Measurements from ENCODE around the gene BRAF.

The BRAF gene

DNA sequence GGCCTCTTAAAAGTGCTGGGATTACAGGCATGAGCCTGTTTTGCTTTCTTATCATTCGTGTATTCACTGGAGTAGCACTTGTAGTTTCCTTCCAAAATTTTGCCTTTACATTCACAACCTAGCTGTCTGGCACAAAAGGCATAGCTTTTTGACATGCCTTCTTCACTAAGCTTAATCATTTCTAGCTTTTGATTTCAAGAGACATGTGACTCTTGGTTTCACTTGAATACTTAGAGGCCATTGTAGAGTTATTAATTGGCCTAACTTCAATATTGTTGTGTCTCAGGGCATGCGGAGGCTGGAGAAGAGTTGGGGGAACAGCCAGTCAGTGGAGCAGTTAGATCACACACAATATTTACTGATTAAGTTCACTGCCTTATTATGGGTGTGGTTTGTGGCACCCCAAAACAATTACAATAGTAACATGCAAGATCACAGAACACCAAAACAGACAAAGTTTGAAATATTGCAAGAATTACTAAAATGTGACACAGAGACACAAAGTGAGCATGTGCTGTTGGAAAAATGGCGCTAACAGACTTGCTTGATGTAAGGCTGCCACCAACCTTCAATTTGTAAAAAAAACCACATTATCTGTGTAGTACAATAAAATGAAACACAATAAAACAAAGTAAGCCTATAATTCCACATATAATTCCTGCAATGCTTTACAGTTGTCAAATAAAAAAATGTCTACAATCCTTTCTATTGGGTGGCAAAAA is 43.1 kb downstream of the BRAF start:
- Histone ChIP-seq H3K9me3 (ENCODE audit: control extremely low read depth in 1 of 5, control insufficient read depth in 4 of 5, insufficient read depth in 2 of 5, low read depth in 1 of 5, low read length in 4 of 5) (peaks cover 0 to 1% (median 0%) of the 10 kb centered on the region in 5 experiments), H3K4me1 (ENCODE audit: control extremely low read depth in 1 of 4, control insufficient read depth in 4 of 4, insufficient read depth in 4 of 4, low read length in 3 of 4) (peaks cover 0 to 4% (median 2%) of the 10 kb centered on the region in 4 experiments), H3K27ac (ENCODE audit: insufficient read depth in 1 of 2, low read depth in 1 of 2, low read length in 2 of 2, poor library complexity in 1 of 2, severe bottlenecking in 2 of 2) (no peak overlapping the region), H3K36me3 (ENCODE audit: control insufficient read depth in 4 of 4, insufficient read depth in 4 of 4, low read length in 3 of 4) (peaks cover 0 to 2% (median 0%) of the 10 kb centered on the region in 4 experiments), H3K4me3 (ENCODE audit: control insufficient read depth in 1 of 7, extremely low read depth in 1 of 7, insufficient read depth in 4 of 7, low read depth in 2 of 7, low read length in 6 of 7) (no peak overlapping the region), H3K27me3 (replicated peaks in 2 of 5; ENCODE audit: control insufficient read depth in 4 of 5, insufficient read depth in 5 of 5, low read length in 4 of 5) (no peaks in the 10 kb centered on the region)
- DNase-seq: no peak
- ChIA-PET CTCF (interaction anchor here (1.0 kb wide), 3 partner anchors 8 to 13 kb away, joined by 3 to 4 read pairs (median 3); no protein-coding TSS in a partner anchor), POLR2A (no interaction called here)
- 100% methylated on average over 1 of the region's 3 CpGs for whole genome bisulfite sequencing (ENCODE audit: insufficient coverage)

GRCh38 chr7:140877249-140877524 is 47.5 kb downstream of the BRAF start:
- CTCF ChIA-PET: no interaction called here
- H3K36me3 ChIP-seq (ENCODE audit: control insufficient read depth in 4 of 4, insufficient read depth in 4 of 4, low read length in 3 of 4): peaks cover 0 to 8% (median 4%) of the 10 kb centered on the region in 4 experiments
- POLR2A ChIA-PET: no interaction called here
- H3K4me1 ChIP-seq (ENCODE audit: control extremely low read depth in 1 of 4, control insufficient read depth in 4 of 4, insufficient read depth in 4 of 4, low read length in 3 of 4): peaks cover 0 to 9% (median 6%) of the 10 kb centered on the region in 4 experiments
- H3K27ac ChIP-seq (ENCODE audit: insufficient read depth in 1 of 2, low read depth in 1 of 2, low read length in 2 of 2, poor library complexity in 1 of 2, severe bottlenecking in 2 of 2): no peak overlapping the region
- H3K27me3 ChIP-seq (replicated peaks in 2 of 5; ENCODE audit: control insufficient read depth in 4 of 5, insufficient read depth in 5 of 5, low read length in 4 of 5): no peaks in the 10 kb centered on the region
- WGBS (ENCODE audit: insufficient coverage): no CpG with 5 or more reads among the region's 1 CpG
- H3K9me3 ChIP-seq (ENCODE audit: control extremely low read depth in 1 of 5, control insufficient read depth in 4 of 5, insufficient read depth in 2 of 5, low read depth in 1 of 5, low read length in 4 of 5): peaks cover 0 to 3% (median 1%) of the 10 kb centered on the region in 5 experiments
- DNase-seq: peak in 2 of 3 donors; percentile 14 to 33
- H3K4me3 ChIP-seq (ENCODE audit: control insufficient read depth in 1 of 7, extremely low read depth in 1 of 7, insufficient read depth in 4 of 7, low read depth in 2 of 7, low read length in 6 of 7): no peak overlapping the region

GRCh38 chr7:140876519-140877248 is 48.0 kb downstream of the BRAF start:
- ChIA-PET CTCF (no interaction called here), POLR2A (no interaction called here)
- Histone ChIP-seq H3K36me3 (ENCODE audit: control insufficient read depth in 4 of 4, insufficient read depth in 4 of 4, low read length in 3 of 4) (peaks cover 0 to 8% (median 4%) of the 10 kb centered on the region in 4 experiments), H3K4me1 (ENCODE audit: control extremely low read depth in 1 of 4, control insufficient read depth in 4 of 4, insufficient read depth in 4 of 4, low read length in 3 of 4) (peaks cover 0 to 9% (median 6%) of the 10 kb centered on the region in 4 experiments), H3K27ac (ENCODE audit: insufficient read depth in 1 of 2, low read depth in 1 of 2, low read length in 2 of 2, poor library complexity in 1 of 2, severe bottlenecking in 2 of 2) (no peak overlapping the region), H3K9me3 (ENCODE audit: control extremely low read depth in 1 of 5, control insufficient read depth in 4 of 5, insufficient read depth in 2 of 5, low read depth in 1 of 5, low read length in 4 of 5) (peaks cover 0 to 3% (median 1%) of the 10 kb centered on the region in 5 experiments), H3K4me3 (ENCODE audit: control insufficient read depth in 1 of 7, extremely low read depth in 1 of 7, insufficient read depth in 4 of 7, low read depth in 2 of 7, low read length in 6 of 7) (no peak overlapping the region), H3K27me3 (replicated peaks in 2 of 5; ENCODE audit: control insufficient read depth in 4 of 5, insufficient read depth in 5 of 5, low read length in 4 of 5) (no peaks in the 10 kb centered on the region)
- WGBS (ENCODE audit: insufficient coverage): no CpG with 5 or more reads among the region's 2 CpGs
- peak; percentile 36 to 87 (median 76) for DNase-seq

DNA sequence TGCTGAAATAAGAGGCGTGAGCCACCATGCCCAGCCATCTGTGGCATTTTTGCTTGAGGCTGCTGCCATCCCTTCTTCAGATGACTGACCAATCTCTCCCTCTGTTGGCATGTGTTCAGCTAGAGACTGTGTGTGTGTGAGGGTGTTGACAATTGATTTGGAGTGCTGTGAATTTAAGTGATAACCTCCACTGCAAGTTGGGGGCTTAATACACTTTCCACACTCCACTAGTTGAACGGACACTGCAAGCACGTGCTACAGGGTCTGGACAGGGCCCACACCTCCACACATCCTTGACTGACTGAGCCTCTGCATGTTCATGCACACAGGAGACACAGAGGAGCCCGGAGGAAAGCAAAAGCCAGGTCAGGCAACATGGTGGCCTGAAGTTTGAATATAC is 51.3 kb downstream of the BRAF start:
- Histone ChIP-seq H3K4me1 (ENCODE audit: control extremely low read depth in 1 of 4, control insufficient read depth in 4 of 4, insufficient read depth in 4 of 4, low read length in 3 of 4) (peaks cover 0 to 23% (median 12%) of the 10 kb centered on the region in 4 experiments), H3K36me3 (ENCODE audit: control insufficient read depth in 4 of 4, insufficient read depth in 4 of 4, low read length in 3 of 4) (peaks cover 0 to 6% (median 4%) of the 10 kb centered on the region in 4 experiments), H3K27ac (ENCODE audit: insufficient read depth in 1 of 2, low read depth in 1 of 2, low read length in 2 of 2, poor library complexity in 1 of 2, severe bottlenecking in 2 of 2) (no peak overlapping the region), H3K4me3 (ENCODE audit: control insufficient read depth in 1 of 7, extremely low read depth in 1 of 7, insufficient read depth in 4 of 7, low read depth in 2 of 7, low read length in 6 of 7) (no peak overlapping the region), H3K27me3 (replicated peaks in 2 of 5; ENCODE audit: control insufficient read depth in 4 of 5, insufficient read depth in 5 of 5, low read length in 4 of 5) (no peaks in the 10 kb centered on the region), H3K9me3 (ENCODE audit: control extremely low read depth in 1 of 5, control insufficient read depth in 4 of 5, insufficient read depth in 2 of 5, low read depth in 1 of 5, low read length in 4 of 5) (peaks cover 0 to 3% (median 1%) of the 10 kb centered on the region in 5 experiments)
- CTCF ChIA-PET: interaction anchor here (2.4 kb wide), 1 partner anchor 63 kb away, joined by 6 read pairs; no protein-coding TSS in a partner anchor
- POLR2A ChIA-PET: interaction anchor here (0.5 to 1.4 kb wide), 2 partner anchors 10 to 51 kb away, joined by 3 read pairs; partner anchors contain the start of gene BRAF
- 100% methylated on average over 1 of the region's 4 CpGs for WGBS (ENCODE audit: insufficient coverage)
- no peak for DNase-seq

GRCh38 chr7:140870003-140870402 is 54.7 kb downstream of the BRAF start:
- Histone ChIP-seq H3K4me3 (ENCODE audit: control insufficient read depth in 1 of 7, extremely low read depth in 1 of 7, insufficient read depth in 4 of 7, low read depth in 2 of 7, low read length in 6 of 7) (no peak overlapping the region), H3K27me3 (replicated peaks in 2 of 5; ENCODE audit: control insufficient read depth in 4 of 5, insufficient read depth in 5 of 5, low read length in 4 of 5) (no peaks in the 10 kb centered on the region), H3K27ac (ENCODE audit: insufficient read depth in 1 of 2, low read depth in 1 of 2, low read length in 2 of 2, poor library complexity in 1 of 2, severe bottlenecking in 2 of 2) (no peak overlapping the region), H3K4me1 (ENCODE audit: control extremely low read depth in 1 of 4, control insufficient read depth in 4 of 4, insufficient read depth in 4 of 4, low read length in 3 of 4) (peaks cover 0 to 13% (median 5%) of the 10 kb centered on the region in 4 experiments), H3K9me3 (ENCODE audit: control extremely low read depth in 1 of 5, control insufficient read depth in 4 of 5, insufficient read depth in 2 of 5, low read depth in 1 of 5, low read length in 4 of 5) (peaks cover 0 to 3% (median 0%) of the 10 kb centered on the region in 5 experiments), H3K36me3 (ENCODE audit: control insufficient read depth in 4 of 4, insufficient read depth in 4 of 4, low read length in 3 of 4) (peaks cover 0 to 9% (median 3%) of the 10 kb centered on the region in 4 experiments)
- POLR2A ChIA-PET: no interaction called here
- CTCF ChIA-PET: no interaction called here
- no peak for DNase-seq
- WGBS (ENCODE audit: insufficient coverage): no CpG with 5 or more reads among the region's 1 CpG

- 100% methylated on average over 7 of the region's 8 CpGs for WGBS (ENCODE audit: insufficient coverage)
- POLR2A ChIA-PET: no interaction called here
- peaks cover 0 to under 1% (median 0%) of the 10 kb centered on the region in 5 experiments for H3K9me3 ChIP-seq (ENCODE audit: control extremely low read depth in 1 of 5, control insufficient read depth in 4 of 5, insufficient read depth in 2 of 5, low read depth in 1 of 5, low read length in 4 of 5)
- DNase-seq: no peak
- H3K4me3 ChIP-seq (ENCODE audit: control insufficient read depth in 1 of 7, extremely low read depth in 1 of 7, insufficient read depth in 4 of 7, low read depth in 2 of 7, low read length in 6 of 7): no peak overlapping the region
- CTCF ChIA-PET: no interaction called here
- peaks cover 0 to 13% (median 5%) of the 10 kb centered on the region in 4 experiments for H3K4me1 ChIP-seq (ENCODE audit: control extremely low read depth in 1 of 4, control insufficient read depth in 4 of 4, insufficient read depth in 4 of 4, low read length in 3 of 4)
- H3K27me3 ChIP-seq (replicated peaks in 2 of 5; ENCODE audit: control insufficient read depth in 4 of 5, insufficient read depth in 5 of 5, low read length in 4 of 5): no peaks in the 10 kb centered on the region
- no peak overlapping the region for H3K27ac ChIP-seq (ENCODE audit: insufficient read depth in 1 of 2, low read depth in 1 of 2, low read length in 2 of 2, poor library complexity in 1 of 2, severe bottlenecking in 2 of 2)
- peaks cover 0 to 7% (median 0%) of the 10 kb centered on the region in 4 experiments for H3K36me3 ChIP-seq (ENCODE audit: control insufficient read depth in 4 of 4, insufficient read depth in 4 of 4, low read length in 3 of 4)
Measured at GRCh38 chr7:140869430-140869829, 55.3 kb downstream of the BRAF start.
